NCI-H345 treated with DMSO at 0.1 percent for 48 hours (cell line): ENCODE data around the gene DNPH1.

Source experiments
- DNase-seq: peaks from one replicate; lab custom pipeline; 2025; ENCODE audit not compliant: unreplicated experiment; lab: John Stamatoyannopoulos, UW

Gene DNPH1

DNA sequence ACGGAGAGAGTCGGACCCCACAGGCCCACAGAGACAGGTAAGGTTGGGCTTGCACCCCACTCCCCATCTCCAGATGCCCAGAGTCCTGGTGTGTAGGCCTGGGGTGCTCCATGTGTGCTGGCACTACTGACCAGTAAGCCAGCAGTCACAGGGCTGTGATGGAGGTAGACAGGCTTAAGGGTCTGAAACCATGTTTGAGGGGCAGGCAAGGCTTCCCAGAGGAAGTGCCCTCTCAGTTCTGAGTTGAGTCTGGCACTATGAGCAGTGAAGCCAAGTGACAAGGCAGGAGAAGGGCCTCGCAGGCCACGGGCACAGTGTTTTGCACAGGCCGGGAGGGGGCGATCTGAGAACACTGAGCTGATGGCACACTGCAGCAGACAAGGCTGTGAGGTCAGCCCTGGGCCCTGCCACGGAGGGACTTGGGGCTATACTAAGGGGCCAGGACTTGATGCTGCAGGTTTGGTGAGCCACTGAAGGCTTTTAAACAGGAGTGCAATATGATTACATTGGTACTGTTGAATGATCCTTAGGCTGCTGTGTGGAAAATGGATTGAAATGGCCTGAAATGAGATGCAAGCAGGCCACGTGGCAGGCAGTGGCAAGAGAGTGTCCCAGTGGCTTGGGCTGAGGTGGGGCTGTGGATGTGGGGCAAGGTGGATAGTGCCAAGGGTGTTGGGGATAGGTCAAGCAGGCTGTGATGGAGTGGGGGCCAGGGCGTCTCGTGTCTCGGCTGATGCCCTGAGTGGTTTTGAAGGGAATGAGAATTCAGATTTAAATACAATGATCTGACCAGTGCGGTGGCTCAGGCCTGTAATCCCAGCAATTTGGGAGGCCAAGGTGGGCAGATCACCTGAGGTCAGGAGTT, 34.3 kb upstream of the DNPH1 start:
- no peak for DNase-seq

DNA sequence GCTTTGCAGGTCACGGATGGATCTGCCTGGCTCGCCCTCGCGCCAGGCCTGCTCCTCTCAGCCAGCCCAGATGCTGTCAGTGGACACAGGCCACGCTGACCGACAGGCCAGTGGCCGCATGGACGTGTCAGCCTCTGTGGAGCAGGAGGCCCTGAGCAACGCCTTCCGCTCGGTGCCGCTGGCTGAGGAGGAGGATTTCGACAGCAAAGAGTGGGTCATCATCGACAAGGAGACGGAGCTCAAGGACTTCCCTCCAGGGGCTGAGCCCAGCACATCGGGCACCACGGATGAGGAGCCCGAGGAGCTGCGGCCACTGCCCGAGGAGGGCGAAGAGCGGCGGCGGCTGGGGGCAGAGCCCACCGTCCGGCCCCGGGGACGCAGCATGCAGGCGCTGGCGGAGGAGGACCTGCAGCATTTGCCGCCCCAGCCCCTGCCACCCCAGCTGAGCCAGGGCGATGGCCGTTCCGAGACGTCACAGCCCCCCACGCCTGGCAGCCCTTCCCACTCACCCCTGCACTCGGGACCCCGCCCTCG, 33.6 kb upstream of the DNPH1 start:
- DNase-seq, result no peak

DNA sequence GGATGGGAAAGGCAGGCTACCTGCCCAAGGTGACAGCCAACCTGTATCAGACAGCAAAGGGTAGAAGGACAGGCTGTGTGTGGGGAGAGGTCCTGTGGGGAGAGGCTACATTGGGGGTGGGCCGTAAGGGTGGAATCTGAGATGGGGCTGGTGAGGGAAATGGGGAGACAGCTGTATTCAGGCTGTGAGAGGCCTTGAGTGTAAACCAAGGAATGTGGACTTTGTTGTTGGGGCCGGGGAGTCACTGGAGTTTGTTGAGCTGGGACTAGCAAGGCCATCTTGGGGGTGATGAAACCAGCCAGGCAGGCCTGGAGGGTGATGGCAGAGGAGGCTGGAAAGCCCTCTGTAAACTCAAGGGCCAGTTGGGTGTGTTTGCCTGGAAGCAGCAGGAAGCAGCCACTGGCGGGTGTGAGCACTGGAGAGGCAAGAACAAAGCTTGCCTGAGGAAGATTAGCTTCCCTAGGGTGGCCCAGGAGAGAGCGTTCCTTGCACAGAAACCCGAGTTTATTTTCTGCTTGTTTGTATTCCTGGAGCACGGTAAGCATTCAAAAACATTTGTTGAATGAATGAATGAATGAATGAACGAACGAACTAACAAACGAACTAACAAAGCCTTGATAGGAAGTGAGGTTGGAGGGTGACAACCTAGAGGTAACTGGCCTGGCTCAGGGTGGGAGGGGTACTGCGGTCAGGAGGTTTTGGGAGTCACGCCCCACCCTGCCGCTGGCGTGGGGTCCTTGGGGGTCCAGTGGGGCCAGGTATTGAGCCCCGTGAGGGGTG, 32.9 kb upstream of the DNPH1 start:
- DNase-seq, result no peak

GRCh38 chr6:43261198-43261597, 31.9 kb upstream of the DNPH1 start:
- no peak for DNase-seq

DNA sequence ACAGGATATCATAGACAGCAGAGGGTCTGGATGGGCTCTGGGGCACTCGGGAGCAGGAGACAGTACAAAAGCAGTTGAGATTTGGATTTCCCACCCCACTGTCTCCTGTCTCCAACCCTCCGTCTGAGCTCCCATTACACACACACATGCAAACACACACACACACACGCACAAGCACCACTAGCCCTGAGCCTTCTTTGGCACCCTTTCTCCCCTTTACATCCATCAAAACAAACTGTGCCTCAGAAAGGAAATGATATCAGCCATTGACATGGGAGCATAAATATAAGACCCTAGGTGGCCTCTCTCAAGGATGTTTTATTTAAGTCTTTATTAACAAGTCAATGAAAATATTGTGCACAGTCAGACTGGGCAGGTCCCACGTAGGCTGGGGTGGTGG, 31.5 kb upstream of the DNPH1 start:
- DNase-seq, result no peak

GRCh38 chr6:43258807-43259686, 29.8 kb upstream of the DNPH1 start:
- DNase-seq, result no peak

DNA sequence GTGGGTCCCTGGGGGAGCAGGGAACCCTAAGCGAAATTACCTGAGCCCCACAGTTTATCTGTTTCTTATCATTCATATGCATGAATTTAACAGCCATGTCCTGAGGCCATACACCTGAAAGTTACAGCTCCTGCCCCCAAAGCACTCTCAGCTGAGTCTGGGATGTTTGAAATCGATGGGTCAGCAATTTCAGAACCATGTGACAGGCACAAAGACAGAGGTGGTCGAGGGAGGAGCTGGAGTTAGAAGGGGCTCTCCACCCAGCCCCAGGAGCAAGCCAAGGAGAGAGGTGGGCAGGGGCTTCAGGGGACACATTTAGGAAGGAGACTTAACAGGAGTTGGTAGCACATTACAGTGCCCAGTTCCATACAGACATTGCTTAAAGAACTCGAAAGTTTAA, 28.9 kb upstream of the DNPH1 start:
- no peak for DNase-seq

- no peak for DNase-seq
Measured at GRCh38 chr6:43257367-43258145, 28.3 kb upstream of the DNPH1 start.

DNA sequence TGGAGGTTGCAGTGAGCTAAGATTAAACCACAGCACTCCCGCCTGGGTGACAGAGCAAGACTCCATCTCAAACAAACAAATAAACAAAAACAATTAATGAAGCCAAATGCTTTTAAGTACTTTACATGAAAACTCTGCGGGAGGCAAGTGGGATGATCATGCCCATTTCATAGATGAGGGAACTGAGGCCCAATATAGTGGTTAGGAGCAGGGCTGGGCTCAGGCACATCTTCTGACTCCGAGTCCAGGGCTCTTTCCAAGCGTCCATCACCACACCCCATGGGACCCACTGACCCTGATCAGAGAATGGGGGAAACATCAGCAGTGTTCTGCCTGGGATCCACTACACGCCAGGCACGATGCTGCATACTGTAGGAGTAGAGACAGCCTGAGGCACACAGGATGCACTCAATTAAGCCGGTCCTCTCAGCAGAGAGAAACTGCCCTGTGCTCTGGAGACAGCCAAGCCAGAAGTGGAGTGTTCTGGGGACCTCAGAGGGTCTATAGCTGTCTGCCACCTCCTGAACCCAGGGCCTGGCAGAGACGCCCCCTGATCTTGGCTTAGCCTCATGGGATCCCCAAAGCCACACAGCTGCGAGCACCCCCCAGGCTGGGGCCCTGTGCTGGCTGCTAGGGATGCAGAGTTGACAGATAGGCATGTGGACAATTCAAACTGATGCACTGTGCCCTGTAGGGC, 27.5 kb upstream of the DNPH1 start:
- DNase-seq, result no peak

DNA sequence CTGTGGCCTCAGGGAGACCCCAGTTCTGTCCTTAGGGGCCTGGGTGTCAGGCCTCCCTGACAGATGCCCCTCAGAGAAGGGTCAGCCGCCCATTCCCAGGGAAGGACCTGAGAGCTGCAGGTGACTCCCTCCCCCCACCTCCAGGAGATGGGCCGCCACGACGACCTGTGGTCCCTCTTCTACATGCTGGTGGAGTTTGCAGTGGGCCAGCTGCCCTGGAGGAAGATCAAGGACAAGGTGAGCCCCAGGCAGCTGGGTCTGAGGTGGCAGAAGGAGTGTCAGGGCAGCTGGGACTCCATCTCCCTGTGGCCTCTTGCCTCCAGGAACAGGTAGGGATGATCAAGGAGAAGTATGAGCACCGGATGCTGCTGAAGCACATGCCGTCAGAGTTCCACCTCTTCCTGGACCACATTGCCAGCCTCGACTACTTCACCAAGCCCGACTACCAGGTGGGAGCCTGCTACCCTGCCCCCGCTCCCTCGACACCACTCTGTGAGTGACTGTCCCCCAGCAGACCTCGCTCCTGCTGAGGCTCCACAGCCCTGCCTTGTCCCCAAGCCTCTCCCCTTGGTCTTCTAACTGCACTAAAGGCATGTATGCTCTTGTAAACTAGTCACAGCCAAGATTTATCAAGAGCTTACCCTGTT, 26.2 kb upstream of the DNPH1 start:
- DNase-seq, result no peak

DNA sequence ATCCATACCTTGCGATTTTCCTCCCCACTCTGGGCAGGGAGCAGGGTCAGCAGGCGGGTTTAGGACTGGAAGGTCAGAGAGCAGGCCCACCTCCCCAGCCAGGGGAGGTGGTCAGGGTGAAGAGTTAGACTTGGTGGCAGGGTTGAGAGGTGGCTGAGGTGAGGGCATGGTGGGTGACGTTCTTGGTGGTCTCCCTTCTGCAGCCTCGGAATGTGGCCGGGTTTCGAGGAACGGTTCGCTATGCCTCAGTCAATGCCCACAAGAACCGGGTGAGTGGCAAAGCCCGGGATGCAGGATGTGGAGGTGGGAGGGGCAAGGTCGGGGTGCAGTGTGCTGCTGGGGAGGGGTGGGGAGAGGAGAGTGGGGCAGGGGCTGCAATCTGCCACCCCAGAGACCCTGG, 25.6 kb upstream of the DNPH1 start:
- no peak for DNase-seq

DNA sequence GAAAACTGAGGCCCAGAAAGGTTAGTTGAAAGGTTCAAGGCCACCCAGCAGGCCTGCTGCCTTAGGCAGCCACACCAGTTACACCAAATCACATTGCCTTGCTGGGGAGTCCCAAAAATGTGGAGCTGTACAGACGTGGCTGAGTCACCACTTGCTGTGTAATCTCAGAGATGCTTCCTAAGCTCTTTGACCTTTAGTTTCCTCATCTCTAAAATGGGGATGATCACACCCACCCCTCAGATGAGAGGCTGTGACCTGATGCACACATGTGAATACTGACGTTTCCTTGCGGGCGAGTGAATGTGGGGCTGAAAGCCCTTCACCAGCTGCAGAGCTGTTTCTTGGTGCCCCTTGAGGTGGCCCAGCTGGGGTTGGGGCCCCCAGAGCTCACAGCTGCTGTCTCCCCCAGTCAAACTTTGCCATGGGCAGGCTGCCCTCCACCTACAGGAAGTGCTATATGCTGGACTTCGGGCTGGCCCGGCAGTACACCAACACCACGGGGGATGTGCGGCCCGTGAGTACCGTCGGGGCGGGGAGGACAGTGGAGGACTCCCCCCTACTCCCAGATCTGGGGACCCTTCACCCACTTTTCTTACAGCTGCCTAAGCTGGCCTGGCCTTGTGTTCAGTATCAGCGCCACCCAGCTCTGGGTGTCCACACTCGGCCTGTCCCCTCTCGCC, 25.0 kb upstream of the DNPH1 start:
- DNase-seq, result no peak

- DNase-seq, result no peak
Measured at GRCh38 chr6:43253401-43253800, 24.1 kb upstream of the DNPH1 start.

DNA sequence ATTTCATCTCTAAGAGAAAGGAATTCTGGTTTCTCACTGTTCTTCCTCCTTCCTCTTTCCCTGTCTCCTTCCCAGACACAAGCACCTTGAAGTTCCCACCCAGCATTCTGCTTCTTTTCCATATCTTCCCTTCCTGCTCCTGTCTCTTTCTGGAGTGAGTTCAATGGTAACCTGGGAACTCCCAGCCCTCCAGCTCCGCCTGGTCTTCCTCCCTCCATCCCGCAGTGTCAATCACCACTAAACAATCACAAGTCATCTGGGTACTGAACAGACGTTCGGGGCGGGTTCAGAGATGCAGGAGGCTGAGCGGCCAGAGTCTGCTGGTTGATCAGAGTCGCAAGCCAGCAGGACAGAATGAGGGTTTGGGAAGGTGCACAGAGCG, 21.7 kb upstream of the DNPH1 start:
- no peak for DNase-seq

DNA sequence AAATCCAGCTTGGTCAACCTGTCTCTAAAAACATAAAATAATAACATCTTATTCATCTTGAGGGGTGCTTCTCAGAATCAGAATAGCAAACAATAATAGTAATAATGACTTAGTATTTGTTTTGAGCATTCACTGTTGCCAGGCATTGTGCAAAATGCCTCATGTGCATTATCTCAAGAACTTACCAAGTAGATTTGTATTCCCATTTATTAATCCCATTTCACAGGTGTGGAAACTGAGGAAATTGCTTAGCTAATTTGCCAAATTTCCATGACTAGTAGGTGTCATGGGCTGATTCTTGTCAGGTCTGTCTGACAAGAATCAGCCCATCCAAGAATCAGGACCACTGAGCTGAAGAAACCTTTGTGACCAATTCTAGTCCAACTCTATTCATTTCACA, 19.5 kb upstream of the DNPH1 start:
- DNase-seq, result no peak

DNA sequence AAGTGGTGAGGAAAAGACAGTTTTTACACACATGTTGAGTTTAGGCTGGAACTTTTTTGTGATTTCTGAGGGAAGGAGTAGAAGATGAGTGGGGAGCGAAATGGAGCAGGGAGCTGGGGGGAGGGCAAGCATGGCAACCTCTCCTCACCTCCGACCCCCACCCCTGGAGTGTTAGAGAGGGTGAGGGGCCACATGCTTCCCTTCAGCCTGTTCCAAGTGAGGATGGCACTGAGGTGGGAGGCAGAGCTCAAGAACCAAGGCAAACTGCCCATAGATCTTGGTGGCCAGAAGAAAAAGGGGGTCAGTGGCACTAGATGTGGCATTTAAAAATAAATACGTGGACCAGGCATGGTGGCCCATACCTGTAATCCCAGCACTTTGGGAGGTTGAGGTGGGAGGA, 18.8 kb upstream of the DNPH1 start:
- DNase-seq, result no peak

DNA sequence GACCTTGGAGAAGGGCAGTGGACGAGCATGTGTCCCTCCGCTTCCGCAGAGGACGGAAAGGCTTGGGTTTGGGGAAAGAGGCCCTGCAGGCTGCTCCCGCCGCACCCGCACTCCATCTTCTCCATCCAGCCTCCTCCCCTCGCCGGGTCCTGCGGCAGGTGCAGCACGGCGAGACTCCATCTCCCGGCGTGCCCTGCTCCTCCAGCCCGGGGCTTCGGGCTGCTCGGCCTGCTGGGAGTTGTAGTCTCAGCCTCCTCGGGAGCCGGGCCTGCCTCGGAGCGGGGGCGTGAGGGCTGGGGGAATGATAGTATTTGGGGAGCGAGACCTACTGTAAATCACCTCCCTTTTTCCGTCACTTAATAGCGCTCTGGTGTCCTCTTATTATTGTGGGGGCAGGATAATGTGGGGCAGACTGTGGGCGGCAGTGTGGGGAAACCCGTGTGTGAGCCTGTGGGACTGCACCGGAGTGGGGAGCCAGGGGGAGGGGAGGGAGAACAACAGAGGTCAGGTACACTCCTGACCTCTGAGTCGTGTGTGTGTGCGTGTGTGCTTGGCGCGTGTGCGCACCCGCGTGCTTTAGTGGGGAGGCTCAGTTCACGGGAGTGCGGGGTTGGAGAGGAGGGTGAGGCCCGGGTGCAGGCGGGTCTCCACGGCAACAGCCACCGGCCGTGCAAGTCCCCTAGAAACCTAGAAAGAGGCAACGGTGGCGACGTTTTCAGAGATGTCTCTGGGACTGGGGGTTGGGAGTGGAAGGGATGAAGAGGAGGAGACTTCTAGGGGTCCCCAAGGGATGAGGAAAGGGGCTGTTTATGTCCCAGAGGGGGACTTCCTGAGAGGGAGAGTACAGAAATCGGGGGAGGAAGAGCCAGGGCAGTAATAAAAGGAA, 18.1 kb upstream of the DNPH1 start:
- DNase-seq, result peak; percentile 72
